EL (cell line): ENCODE results near the gene PRXL2A.
"Not testable (repeated sequence)": the region's sequence is repeated elsewhere in the genome, so short reads cannot be mapped to it uniquely, and the experiment has no call there.

Experiments used
- DNase-seq: peaks from one replicate; pipeline ENCODE4 v3.0.0-alpha.2; 2016

The PRXL2A gene

DNA sequence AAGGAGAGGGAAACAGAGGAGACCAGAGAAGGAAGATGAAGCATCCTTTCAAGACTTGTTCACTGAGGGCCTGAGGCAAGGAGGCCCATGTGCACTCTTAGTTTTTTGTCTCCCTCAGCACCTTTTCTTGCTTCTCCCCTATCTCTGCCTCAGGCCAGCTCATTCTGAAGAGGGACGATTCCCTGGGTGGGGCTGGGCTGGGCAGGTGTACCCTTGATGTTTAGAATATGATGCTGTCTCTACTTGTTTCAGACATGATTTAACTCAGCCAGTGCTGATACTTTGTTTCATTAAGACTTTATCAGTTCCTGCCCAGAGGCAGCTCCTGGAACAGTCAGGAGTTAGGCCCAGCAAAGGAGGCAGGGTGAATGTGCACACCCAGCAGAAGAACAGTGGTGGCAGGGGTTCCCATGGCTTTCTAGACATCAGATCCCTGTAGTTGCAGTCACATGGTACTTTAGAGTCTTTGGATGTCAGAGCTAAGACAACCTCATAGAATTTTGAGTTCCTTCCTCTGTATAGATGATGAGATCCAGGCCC is 3.4 kb downstream of the PRXL2A start:
- no peak for DNase-seq

DNA sequence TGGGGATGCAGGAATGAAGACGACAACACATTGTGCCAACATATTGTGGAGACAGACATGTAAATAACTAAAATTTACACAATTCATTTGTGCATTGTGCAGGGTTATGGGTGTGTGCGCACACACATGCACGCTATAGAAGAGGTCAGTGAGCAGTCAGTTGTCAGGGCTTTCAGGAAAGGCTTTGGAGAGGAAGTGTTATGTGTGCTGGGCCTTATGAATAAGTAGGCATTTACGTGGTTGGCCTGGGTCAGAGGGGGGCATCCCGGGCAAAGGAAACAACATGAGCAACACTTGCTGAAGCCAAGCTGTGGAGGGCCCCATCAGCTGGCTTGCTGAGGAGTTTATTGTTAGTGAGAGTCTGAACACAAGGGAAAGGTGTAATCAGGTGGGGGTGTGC is 4.1 kb downstream of the PRXL2A start:
- no peak for DNase-seq

DNA sequence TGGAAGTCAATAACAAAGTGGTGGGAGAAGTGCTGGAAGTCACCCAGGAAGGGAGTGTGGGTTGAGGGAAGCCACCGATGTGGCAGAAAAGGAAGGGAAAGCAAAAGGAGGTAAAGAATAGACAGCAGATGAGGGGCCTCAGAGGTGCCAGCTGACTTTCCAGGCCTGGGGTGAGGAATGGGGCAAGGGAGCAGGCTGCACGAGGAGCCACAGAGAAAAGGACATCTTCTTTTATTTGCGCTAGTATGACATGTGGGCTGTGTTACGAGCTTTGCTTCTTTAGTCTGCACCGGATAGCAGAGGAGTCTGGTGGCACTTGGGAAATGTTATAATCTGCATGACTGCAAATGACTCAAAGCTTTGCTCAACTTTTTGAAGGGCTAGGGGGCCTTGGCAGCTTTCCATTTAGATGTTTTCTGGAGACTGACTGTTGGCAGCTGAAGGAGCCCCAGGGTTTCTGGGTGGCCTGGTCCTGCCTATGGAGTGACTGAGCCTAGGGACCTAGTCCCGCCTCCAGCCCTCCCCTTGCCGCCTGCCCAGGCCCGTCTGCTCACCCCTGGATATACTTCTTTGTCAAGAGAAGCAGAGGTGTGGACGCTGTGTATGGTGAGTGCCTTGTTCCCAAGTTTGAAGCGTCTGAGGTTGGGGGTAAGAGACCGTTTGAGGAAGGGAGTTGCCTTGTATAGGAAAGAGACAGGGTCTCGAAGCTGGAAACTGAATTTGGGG is 5.1 kb downstream of the PRXL2A start:
- peak; percentile 39 for DNase-seq

DNA sequence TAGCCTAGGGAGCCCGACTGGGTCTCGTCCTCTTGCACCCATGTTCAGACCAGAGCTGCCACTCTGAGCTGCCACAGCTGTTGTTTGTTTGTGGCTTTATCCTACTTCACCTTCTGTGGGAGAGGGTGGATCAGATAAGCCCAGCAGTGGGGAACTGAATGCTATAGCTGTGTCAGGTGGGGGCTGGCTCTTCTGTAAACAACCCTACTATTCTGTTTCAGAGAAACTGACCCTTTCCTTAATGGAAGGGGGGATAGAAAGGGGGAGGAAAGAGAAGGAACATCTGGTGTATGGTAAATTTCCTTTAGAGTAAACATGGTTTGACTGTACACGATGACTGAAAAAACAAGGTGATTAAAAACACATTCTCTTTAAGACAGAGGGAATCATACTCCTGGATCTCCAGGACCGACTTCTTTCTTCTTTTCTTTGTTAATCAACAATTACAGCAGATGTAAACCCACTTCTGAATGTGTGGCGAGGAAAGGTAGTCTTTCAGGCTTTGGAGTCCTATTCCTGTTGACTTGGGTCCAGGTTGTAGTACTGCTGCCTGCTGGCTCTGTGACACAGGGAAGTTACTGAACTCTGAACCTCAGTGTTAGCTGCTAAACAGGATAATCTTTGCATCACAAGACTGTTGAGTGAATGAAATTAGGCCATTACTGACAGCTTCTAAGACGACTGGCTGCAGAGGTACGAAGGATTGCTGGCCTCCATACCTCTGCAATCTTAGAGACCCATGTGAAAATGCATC is 6.0 kb downstream of the PRXL2A start:
- no peak for DNase-seq

DNA sequence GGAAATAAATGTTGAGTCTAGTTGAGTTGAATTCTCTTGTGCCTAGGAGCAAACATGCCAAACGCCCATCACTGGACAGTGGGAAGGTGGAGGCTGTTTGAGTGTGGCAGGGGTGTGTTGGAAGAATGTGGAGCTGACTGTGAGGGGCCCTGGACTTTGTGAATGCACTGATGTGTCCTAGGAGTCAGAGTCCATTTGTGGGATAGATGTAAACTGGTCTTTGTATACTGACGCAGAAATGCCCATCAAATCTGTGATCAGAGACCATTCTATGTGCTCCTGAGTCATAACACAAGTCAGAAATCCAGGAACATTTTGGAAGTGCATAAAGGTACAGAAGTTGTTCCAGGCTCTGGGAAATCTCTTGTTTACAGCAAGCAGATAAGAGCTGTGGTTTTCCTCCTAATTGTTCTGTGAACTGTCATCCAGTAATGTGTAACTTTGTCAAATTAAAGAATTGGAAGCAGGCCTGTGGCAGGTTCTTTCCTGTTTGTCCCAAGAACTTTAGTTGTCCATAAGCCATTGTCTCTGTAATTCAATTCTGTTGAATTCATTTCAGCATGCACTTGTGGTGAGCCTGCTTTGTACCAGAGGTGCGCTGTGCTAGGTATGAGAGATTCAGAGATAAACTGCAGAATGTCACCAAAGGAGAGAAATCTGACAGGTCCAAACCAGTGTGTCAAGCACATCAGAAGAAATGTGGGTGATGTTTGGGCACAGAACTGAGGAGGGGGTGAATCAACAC is 7.6 kb downstream of the PRXL2A start:
- no peak for DNase-seq

DNA sequence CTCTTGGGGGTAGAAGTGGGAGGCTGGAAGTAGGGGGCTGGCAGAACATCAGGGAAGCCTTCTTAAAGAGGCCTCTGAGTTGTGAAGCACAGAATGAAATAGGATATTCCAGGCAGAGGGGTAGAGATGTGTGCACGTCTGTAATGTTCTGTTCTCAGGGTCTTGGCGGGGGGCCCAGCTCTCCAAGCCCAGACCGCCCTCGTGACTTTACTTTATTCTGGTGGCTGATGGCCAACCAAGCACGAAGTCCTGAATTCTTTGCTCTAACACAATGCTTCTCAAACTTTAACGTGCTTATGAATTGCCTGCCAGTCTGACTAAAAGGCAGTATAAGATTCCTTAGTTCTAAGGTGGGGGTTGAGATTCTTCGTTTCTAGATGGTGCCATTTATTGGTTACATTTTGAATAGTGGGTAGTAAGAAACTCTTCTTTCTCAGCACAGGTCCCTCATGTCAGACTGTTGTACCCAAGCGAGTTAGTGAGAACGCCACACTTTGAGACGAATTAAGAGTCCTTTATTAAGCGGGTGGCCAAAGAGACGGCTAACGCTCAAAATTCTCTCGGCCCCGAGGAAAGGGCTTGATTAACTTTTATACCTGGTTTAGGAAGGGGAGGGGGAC is 8.2 kb downstream of the PRXL2A start:
- DNase-seq, result no peak

DNA sequence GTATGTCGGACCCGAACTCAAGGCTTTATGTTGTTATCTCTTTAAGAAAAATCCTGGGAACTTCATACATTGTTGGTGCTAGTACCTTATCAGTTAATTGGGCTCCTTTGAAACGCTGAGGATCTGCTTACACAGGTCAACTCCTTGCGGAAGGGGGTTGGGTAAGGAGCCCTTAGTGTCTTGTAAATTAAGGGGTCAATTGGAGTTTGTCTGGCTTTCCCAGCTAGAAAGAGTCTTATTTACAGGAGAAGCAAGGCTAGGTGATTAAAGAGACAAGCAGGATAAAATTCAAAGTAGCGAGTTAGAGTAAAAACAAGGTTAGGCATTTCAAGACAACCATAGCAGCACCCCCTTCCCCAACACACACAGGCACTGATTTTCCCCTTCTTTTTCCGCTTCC is 8.9 kb downstream of the PRXL2A start:
- DNase-seq, result not testable (repeated sequence)

DNA sequence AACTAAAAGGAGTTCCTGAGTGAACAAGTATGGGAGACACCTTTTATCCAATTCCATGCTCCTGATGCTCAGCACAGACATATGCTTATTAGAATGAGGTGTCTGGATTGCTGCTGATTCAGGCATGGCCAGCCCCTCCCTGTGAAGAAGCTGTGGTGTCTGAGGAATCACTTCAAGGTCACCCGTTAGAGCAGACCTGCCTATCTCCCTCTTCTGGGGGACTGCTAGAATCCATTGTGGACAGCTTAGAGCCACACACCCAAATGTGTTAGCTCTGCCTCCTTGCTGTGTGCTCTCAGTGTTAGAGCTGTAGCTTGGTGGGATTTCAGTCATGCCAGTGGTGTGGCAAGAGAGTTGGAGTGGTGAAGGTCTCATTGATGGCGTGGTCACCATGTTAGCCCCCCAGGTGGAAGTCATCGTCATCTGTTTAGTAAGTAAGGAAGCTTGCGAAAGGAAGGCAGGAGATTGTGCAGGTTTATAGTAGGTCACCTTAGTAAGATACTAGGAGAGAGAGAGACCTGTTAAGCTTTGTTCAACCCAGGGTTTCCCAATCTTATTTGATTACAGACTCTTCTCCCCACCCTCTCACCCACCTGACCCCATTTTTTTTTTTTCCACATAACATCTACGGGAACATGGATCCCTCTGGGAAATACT is 12.8 kb downstream of the PRXL2A start:
- DNase-seq, result no peak

DNA sequence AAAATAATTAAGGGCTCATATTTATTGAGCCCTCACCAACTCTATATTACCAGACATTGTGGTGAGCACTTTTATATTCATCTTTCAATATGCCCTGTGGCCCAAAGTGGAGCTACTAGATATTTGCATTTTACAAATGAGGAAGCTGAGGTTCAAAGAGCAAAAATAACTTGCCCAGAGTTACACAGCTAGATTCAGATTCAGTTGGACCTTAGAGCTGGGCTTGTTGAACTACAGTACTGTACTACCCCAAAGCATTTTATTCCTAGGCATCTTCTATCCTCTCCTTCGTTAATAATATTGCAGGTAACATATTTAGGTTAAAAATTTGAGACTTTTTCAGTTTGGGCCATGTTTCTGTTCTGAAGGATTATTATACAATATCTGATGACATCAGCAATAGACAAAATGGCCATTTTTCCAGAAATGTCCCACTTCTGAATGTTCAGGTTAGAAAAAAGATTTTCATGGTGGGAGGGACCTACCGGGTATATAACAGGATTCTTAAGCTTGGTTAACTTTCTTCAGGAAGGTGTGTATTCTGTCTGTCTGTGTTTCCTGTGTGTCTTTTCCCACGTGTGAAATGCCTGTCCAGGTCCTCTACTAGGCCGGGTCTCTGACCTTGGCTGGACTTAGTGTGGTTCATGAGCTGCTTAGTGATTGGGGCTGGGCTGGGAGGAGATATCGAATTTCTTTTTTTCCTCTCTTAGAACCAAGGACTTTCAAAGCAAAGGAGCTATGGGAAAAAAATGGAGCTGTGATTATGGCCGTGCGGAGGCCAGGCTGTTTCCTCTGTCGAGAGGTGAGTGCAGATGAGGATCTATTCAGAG is 13.6 kb downstream of the PRXL2A start:
- no peak for DNase-seq

- no peak for DNase-seq
Observed at GRCh38 chr10:80425901-80426300, 17.6 kb downstream of the PRXL2A start.

DNA sequence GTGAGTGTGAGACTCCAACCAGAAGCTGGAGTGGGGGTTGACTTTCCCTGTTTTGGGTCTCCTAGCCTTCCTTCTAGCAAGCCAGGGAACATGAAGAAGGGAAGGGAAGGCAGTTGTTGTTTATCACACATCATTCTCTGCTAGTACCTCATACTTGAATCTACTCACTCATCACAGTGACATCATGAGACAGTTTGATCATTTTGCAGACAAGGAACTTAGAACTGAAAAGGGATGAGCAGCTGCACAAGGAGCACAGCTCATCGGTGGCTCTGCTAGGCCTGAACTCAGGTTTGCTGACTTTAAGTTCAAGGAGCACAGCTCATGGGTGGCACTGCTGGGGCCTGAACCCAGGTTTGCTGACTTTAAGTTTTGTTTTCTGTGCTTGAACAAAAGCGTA is 19.2 kb downstream of the PRXL2A start:
- DNase-seq, result no peak

GRCh38 chr10:80429521-80429973 is 21.2 kb downstream of the PRXL2A start:
- peak; percentile 13 for DNase-seq

DNA sequence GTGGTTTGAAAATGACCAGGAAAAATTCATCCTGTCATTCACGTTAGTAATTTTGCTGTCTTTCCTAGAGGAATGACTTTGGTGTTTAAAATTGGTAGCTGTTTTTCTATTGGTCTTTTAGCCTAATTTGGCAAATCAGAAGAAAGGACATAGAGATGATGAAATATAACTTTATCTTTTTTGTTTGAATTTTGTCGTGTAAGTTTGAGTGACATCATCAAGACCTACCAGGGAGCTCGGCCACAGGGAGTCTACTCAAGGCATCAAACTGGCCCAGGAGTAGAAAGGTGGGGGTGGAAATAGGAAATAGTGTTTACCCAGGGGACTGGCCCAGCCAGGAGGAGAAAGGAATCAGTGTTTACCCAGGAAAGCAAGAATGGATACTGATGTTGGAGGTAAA is 24.8 kb downstream of the PRXL2A start:
- DNase-seq, result no peak

GRCh38 chr10:80436446-80437098 is 28.2 kb downstream of the PRXL2A start:
- DNase-seq, result no peak

DNA sequence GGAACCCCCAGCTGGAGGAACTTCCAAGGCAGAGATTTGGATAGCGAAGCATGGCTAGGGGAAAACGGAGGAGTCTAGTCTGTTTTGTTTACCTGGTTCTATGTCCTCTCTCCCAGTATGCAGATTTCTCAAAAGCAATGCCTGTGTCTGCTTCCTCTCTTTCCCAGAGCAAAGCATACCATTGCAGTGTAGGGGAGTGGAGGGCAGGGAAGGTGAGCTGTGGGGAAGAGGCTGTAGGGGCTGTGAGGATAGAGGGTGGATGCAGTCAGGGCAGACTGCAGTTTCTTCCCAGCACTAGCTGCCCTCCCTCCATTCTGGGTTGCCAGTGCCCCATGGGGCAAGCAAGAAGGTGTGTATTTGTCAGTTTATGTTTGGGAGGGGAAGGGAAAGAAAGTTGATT is 28.9 kb downstream of the PRXL2A start:
- DNase-seq, result no peak

- DNase-seq, result no peak
Observed at GRCh38 chr10:80441831-80442230, 33.5 kb downstream of the PRXL2A start.

GRCh38 chr10:80442879-80443278 is 34.5 kb downstream of the PRXL2A start:
- peak; percentile 52 for DNase-seq

DNA sequence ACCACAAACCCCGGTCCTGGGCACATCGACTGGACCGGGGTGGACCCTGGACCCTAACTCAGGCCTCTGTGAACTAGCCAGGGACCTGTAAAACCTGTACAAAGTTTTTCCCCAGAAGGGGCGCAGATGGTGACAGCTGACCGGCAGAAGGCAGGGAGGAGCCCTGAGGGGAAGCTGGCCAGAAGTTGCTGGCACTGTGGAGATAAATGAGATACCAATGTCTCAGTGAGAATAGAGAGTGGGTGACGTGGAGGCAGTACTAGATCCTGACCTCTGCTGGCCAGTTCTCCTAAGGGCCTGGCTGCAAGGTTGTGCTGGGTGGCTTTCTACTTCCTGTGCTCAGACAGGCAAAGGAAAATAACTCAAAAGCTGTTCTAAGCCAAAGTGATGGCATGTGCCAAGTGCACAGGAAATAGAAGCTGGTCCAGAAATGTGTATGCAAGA is 35.2 kb downstream of the PRXL2A start:
- DNase-seq, result peak; percentile 65

DNA sequence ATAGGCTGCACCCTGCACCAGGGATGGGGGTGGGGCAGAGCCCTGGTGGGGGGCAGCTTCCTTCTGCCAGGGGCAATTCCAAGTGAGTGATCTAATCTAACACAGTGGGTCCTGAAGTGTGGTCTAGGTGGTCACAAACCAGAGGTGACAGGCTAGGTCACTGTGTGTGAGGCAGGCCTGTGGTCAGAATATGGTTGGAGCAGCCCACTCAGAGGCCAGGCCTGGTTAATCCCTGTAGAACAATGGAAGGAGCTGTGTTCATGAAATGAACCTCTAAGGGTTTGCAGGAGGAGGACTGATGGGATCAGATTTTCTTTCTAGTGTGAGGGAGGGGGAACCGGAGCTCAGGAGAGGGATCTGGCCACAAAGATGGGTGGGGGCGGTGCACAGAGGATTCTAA is 35.8 kb downstream of the PRXL2A start:
- no peak for DNase-seq

DNA sequence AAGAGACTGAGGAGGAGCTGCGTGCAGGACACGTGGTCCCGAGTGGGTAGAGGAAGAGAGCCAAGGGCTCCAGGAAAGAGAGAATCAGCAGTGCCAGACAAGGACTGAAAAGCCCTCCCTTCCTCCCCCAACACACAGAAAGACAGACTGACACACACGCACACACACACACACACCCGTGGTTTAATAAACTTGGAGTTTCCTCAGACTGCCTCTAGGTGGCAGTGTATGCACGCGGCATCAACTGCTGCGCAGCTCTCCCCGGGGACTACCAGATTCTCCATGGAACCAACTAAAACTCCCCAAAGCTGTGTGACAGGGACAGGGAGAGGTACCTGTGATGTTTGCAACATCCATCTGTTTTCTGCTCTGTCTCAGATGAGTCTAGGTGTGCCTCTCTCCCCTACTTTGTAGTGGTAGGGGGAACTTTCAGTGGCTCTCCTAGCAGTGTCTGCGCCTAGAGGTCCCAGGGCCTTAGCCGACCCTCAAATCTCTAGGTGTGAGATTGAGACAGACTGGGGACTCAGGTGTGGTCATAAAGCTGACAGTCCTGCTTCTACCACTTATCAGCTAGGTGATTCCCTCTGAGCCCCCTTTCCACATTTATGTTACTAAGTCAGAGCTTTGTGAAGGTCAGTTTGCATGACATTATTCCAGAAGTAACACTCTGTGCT is 36.4 kb downstream of the PRXL2A start:
- DNase-seq, result peak; percentile 72
